Upper lobe of left lung (tissue), 6 donors: ENCODE results near the gene PRDM16. TPM values are rescaled to one million over a fixed set of nuclear protein-coding genes. Genes with fewer than 3 reads are reported as not detected.

Experiments used
- ATAC-seq, 2 donors: fragments of 200-7000 bp; cut with Tn5 transposase; one replicate each; pipeline ENCODE4 v1.9.1; 2022; ENCODE audit warnings: mild to moderate bottlenecking in 2 of 2, moderate library complexity in 2 of 2; ENCODE audit not compliant: low FRiP score in 2 of 2
- DNase-seq, 2 donors: peaks; one replicate each; pipeline ENCODE4 v3.0.0-alpha.2; 2019 to 2020
- H3K27ac ChIP-seq, 4 donors: fragments of 200-600 bp; sonication (generic); one replicate each; pipeline ENCODE4 v1.5.1; 2016 to 2019
- H3K27me3 ChIP-seq, 4 donors: fragments of 200-600 bp; sonication (generic); one replicate each; pipeline ENCODE4 v1.5.1; 2017 to 2019
- H3K36me3 ChIP-seq, 4 donors: fragments of 200-600 bp; sonication (generic); one replicate each; pipeline ENCODE4 v1.5.1; 2016 to 2019
- H3K4me1 ChIP-seq, 4 donors: fragments of 200-600 bp; sonication (generic); one replicate each; pipeline ENCODE4 v1.5.1; 2018 to 2019
- H3K4me3 ChIP-seq, 4 donors: fragments of 200-600 bp; sonication (generic); one replicate each; pipeline ENCODE4 v1.5.1; 2017 to 2019; ENCODE audit warnings: mild to moderate bottlenecking in 2 of 4, moderate library complexity in 1 of 4
- H3K9me3 ChIP-seq, 4 donors: fragments of 200-600 bp; sonication (generic); one replicate each; pipeline ENCODE4 v1.5.1; 2018 to 2019
- CTCF ChIP-seq, 6 experiments: fragments of 450-650 bp in 4 of 6; fragments of 200-600 bp in 2 of 6; sonication (generic) in 2 of 6; IDR thresholded peaks; one replicate each; pipeline ENCODE4 v1.5.1; 2016 to 2019; ENCODE audit warnings: antibody characterized with exemption in 6 of 6
- EP300 ChIP-seq, 4 donors: sonication (generic); formaldehyde crosslinking; IDR thresholded peaks; one replicate each; pipeline ENCODE4 v1.5.1; 2017; ENCODE audit warnings: antibody characterized with exemption in 4 of 4, control low read depth in 2 of 4
- POLR2A ChIP-seq, 4 donors: fragments of 450-650 bp; IDR thresholded peaks; one replicate each; pipeline ENCODE4 v1.5.1; 2016 to 2017; ENCODE audit warnings: antibody characterized with exemption in 4 of 4, mild to moderate bottlenecking in 2 of 4
- POLR2AphosphoS5 ChIP-seq, 2 donors: sonication (generic); formaldehyde crosslinking; IDR thresholded peaks; one replicate each; pipeline ENCODE4 v1.5.1; 2017; ENCODE audit warnings: antibody characterized with exemption in 2 of 2
- WGBS, 2 donors: methylation state at CpG; one replicate each; pipeline ENCODE4 v1.1.5; 2017 to 2018; 5-methylcytosine and 5-hydroxymethylcytosine counted together
- total RNA-seq, 6 donors: library from RNA; depleted of rRNA in 4 of 6; stranded (reverse); fragments of >200 nt in 4 of 6; gene quantifications; one replicate each; pipeline versions ENCODE4 v1.1.0 to v1.2.1, GENCODE V29; 2016 to 2021
- donor health status: DM: no; HTN: no; CAD: no; lungs with moderate emphysema.
- donor health status: DM: no; HTN: yes; CAD: no; lungs with severe emphysema.

Gene PRDM16
- total RNA-seq, 6 donors from 2014 or later: 12.3 to 54.5 (median 21.2) TPM

- Histone ChIP-seq H3K27me3 (no peaks in the 10 kb centered on the region), H3K9me3 (peaks cover 0 to 16% (median 8%) of the 10 kb centered on the region in 4 donors), H3K27ac (no peak overlapping the region), H3K4me3 (no peak overlapping the region), H3K36me3 (no peaks in the 10 kb centered on the region), H3K4me1 (peaks cover 0 to 8% (median 5%) of the 10 kb centered on the region in 4 donors)
- peak in 1 of 2 donors; percentile 40 for DNase-seq
- 58 to 71% methylated on average over 7 to 15 of the region's 15 CpGs for WGBS, 2 donors
- ATAC-seq: no peak
- TF ChIP-seq POLR2A (IDR thresholded peaks at IDR 0.05) (no peak), CTCF (IDR thresholded peaks at IDR 0.05) (no peak), POLR2AphosphoS5 (IDR thresholded peaks at IDR 0.05) (no peak), EP300 (IDR thresholded peaks at IDR 0.05) (no peak)
Observed at GRCh38 chr1:3348196-3348865, 279.3 kb downstream of the PRDM16 start.

GRCh38 chr1:3349161-3349967 lies 280.4 kb downstream of the PRDM16 start:
- no peak for TF ChIP-seq POLR2A (IDR thresholded peaks at IDR 0.05)
- TF ChIP-seq POLR2AphosphoS5 (IDR thresholded peaks at IDR 0.05): no peak
- no peak for TF ChIP-seq CTCF (IDR thresholded peaks at IDR 0.05)
- TF ChIP-seq EP300 (IDR thresholded peaks at IDR 0.05): no peak
- Histone ChIP-seq H3K27me3 (no peaks in the 10 kb centered on the region), H3K27ac (no peak overlapping the region), H3K9me3 (peaks cover 0 to 7% (median 3%) of the 10 kb centered on the region in 4 donors), H3K36me3 (no peaks in the 10 kb centered on the region), H3K4me3 (no peak overlapping the region), H3K4me1 (peaks cover 0 to 8% (median 5%) of the 10 kb centered on the region in 4 donors)
- DNase-seq: peak in 1 of 2 donors; percentile 60
- 66 to 71% methylated on average over 10 to 34 of the region's 34 CpGs for WGBS, 2 donors
- ATAC-seq: no peak

- H3K4me1 ChIP-seq: peaks cover 0 to 8% (median 5%) of the 10 kb centered on the region in 4 donors
- no peaks in the 10 kb centered on the region for H3K36me3 ChIP-seq
- no peaks in the 10 kb centered on the region for H3K27me3 ChIP-seq
- H3K9me3 ChIP-seq: peaks cover 0 to 2% (median under 1%) of the 10 kb centered on the region in 4 donors
- TF ChIP-seq EP300 (IDR thresholded peaks at IDR 0.05): no peak
- TF ChIP-seq POLR2A (IDR thresholded peaks at IDR 0.05): no peak
- TF ChIP-seq CTCF (IDR thresholded peaks at IDR 0.05): no peak
- no peak for TF ChIP-seq POLR2AphosphoS5 (IDR thresholded peaks at IDR 0.05)
- 93 to 100% methylated on average over 3 of the region's 3 CpGs for WGBS, 2 donors
- H3K4me3 ChIP-seq: no peak overlapping the region
- H3K27ac ChIP-seq: no peak overlapping the region
- DNase-seq (no peak), ATAC-seq (no peak)
Observed at GRCh38 chr1:3349968-3350299, 280.9 kb downstream of the PRDM16 start.

- Histone ChIP-seq H3K36me3 (no peaks in the 10 kb centered on the region), H3K27me3 (no peaks in the 10 kb centered on the region), H3K4me3 (no peak overlapping the region), H3K9me3 (no peaks in the 10 kb centered on the region), H3K4me1 (peaks cover 0 to 8% (median 5%) of the 10 kb centered on the region in 4 donors), H3K27ac (peak overlapping the region in 1 of 4 donors; percentile 77)
- TF ChIP-seq CTCF (IDR thresholded peaks at IDR 0.05) (no peak), EP300 (IDR thresholded peaks at IDR 0.05) (no peak), POLR2AphosphoS5 (IDR thresholded peaks at IDR 0.05) (no peak), POLR2A (IDR thresholded peaks at IDR 0.05) (no peak)
- DNase-seq (peak in 1 of 2 donors; percentile 78), ATAC-seq (no peak)
- WGBS, 2 donors: 34 to 57% methylated on average over 11 to 19 of the region's 20 CpGs
Observed at GRCh38 chr1:3350506-3351261, 281.7 kb downstream of the PRDM16 start.
